Measurements from ENCODE around the gene PATE3. TPM values are rescaled to one million over a fixed set of nuclear protein-coding genes. Genes with fewer than 3 reads are reported as not detected.

The PATE3 gene
- polyA plus RNA-seq, 3 donors = not detected

DNA sequence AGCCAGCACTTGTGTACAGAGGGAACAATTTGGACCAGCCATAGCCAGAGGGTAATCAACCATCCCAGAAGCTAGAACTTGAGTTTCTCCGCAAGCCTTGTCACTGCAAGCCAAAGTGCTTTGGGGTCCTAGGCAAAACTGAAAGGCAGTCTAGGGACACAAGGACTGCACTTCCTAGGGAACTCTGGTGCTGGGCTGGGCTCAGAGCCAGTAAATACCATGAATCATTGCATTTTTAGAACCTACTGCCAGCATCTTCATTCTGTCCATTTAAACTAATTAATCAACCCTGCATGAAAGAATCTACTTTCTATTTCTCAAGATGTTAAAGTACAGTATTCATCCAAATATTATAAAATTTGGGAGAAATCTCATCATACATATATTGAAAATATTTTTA, 20.0 kb downstream of the PATE3 start:
- no peak for DNase-seq (ENCODE audit: extremely low read depth in 1 of 11, low read depth in 9 of 11, low spot score in 4 of 11)

- no peak for DNase-seq (ENCODE audit: extremely low read depth in 1 of 11, low read depth in 9 of 11, low spot score in 4 of 11)
Observed at GRCh38 chr11:125833016-125833415, 45.1 kb downstream of the PATE3 start, which contains the start of gene PATE4. TSS of gene PATE4 (plus strand) at chr11:125833316. CDS start at chr11:125833360, 44 bp downstream.

GRCh38 chr11:125835748-125836147, 47.8 kb downstream of the PATE3 start:
- no peak for DNase-seq (ENCODE audit: extremely low read depth in 1 of 11, low read depth in 9 of 11, low spot score in 4 of 11)

Other genes starting within 250 kb of the PATE3 start
- gene EI24, start 218.7 kb upstream of the PATE3 start, polyA plus RNA-seq (ENCODE audit: insufficient read length in 3 of 3) = 100 to 1,000 TPM; 117 to 120 (median 120) TPM
- 100 to 1,000 TPM; 200 to 209 (median 205) TPM for gene STT3A, start 195.3 kb upstream of the PATE3 start, polyA plus RNA-seq (ENCODE audit: insufficient read length in 3 of 3)
- gene CHEK1, start 163.0 kb upstream of the PATE3 start, polyA plus RNA-seq (ENCODE audit: insufficient read length in 3 of 3) = 10 to 100 TPM; 24.3 to 35.5 (median 28.8) TPM
- 1 to 10 TPM in 1 of 3 donors, under 1 TPM in 2; 0.39 to 1.4 (median 0.74) TPM for gene ACRV1, start 107.3 kb upstream of the PATE3 start, polyA plus RNA-seq (ENCODE audit: insufficient read length in 3 of 3)
- not detected for gene PATE1, start 41.8 kb upstream of the PATE3 start, polyA plus RNA-seq (ENCODE audit: insufficient read length in 3 of 3)
- gene PATE2, start 9.3 kb upstream of the PATE3 start, polyA plus RNA-seq (ENCODE audit: insufficient read length in 3 of 3) = not detected
- gene PATE4, start 45.2 kb downstream of the PATE3 start, polyA plus RNA-seq (ENCODE audit: insufficient read length in 3 of 3) = under 1 TPM in 2 of 3 donors, not detected in 1; 0.08 to 0.10 TPM
- gene HYLS1, start 99.5 kb downstream of the PATE3 start, polyA plus RNA-seq (ENCODE audit: insufficient read length in 3 of 3) = 10 to 100 TPM; 10.8 to 12.6 (median 12.2) TPM
- 10 to 100 TPM; 15.3 to 19.0 (median 17.5) TPM for gene PUS3, start 115.1 kb downstream of the PATE3 start, polyA plus RNA-seq (ENCODE audit: insufficient read length in 3 of 3)
- 1 to 10 TPM; 4.3 to 6.0 (median 5.5) TPM for gene DDX25, start 116.4 kb downstream of the PATE3 start, polyA plus RNA-seq (ENCODE audit: insufficient read length in 3 of 3)
- gene VSIG10L2, start 157.9 kb downstream of the PATE3 start, polyA plus RNA-seq (ENCODE audit: insufficient read length in 3 of 3) = not detected

Data from renal cortex interstitium (tissue), 11 donors.